ENCODE measurements around the gene PLEKHD1. TPM values are rescaled to one million over a fixed set of nuclear protein-coding genes. Genes with fewer than 3 reads are reported as not detected.

PLEKHD1 gene
- total RNA-seq, 1 donor = under 0.01 TPM

DNA sequence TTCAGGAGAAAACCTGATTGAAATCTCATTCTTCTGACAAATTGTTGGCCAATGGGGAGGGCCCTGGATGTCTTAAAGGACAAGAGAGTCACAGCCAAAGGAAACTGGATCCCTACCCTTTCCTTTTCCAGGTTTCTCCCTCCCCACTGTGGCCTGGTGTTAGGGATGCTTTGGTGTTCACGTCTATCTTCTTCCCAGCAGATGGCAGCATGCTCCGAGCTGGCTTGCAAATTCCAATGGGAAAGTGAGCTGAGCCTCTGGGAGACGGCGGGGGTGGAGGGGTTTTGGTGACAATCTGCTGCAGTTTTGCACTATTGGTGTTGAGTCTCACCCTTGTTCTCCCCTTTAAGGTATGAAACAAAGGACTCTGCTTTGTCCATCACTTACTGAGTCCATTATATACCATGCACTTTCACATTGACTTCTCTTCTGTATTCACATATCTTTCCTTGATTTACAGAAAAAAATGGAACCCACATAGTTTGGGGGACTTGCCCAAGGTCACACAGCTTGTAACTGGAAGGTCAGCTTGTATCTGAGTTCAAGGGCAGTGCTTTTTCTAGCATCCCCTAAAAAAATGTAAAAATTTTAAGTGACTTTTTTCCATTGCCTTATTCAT is 50.8 kb downstream of the PLEKHD1 start:
- no peaks in the 10 kb centered on the region for H3K36me3 ChIP-seq (ENCODE audit: insufficient read depth, low read length)
- H2AFZ ChIP-seq (ENCODE audit: low read length) = no peak overlapping the region
- H3K27ac ChIP-seq (ENCODE audit: low read depth, low read length) = no peak overlapping the region
- no peak overlapping the region for H3K4me3 ChIP-seq (ENCODE audit: insufficient read depth, low read length)
- peaks cover 11% of the 10 kb centered on the region for H3K27me3 ChIP-seq (ENCODE audit: insufficient read depth, low read length)
- no peaks in the 10 kb centered on the region for H3K4me1 ChIP-seq (ENCODE audit: insufficient read depth, low read length)
- TF ChIP-seq, protein P1, sequence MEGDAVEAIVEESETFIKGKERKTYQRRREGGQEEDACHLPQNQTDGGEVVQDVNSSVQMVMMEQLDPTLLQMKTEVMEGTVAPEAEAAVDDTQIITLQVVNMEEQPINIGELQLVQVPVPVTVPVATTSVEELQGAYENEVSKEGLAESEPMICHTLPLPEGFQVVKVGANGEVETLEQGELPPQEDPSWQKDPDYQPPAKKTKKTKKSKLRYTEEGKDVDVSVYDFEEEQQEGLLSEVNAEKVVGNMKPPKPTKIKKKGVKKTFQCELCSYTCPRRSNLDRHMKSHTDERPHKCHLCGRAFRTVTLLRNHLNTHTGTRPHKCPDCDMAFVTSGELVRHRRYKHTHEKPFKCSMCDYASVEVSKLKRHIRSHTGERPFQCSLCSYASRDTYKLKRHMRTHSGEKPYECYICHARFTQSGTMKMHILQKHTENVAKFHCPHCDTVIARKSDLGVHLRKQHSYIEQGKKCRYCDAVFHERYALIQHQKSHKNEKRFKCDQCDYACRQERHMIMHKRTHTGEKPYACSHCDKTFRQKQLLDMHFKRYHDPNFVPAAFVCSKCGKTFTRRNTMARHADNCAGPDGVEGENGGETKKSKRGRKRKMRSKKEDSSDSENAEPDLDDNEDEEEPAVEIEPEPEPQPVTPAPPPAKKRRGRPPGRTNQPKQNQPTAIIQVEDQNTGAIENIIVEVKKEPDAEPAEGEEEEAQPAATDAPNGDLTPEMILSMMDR (IDR thresholded peaks at IDR 0.05; ENCODE audit: extremely low read depth, low read depth, low read length) = peak; percentile 85
- no peaks in the 10 kb centered on the region for H3K79me2 ChIP-seq (ENCODE audit: insufficient read depth, low read length)
- no peaks in the 10 kb centered on the region for H4K20me1 ChIP-seq (ENCODE audit: insufficient read depth, low read length)
- DNase-seq (ENCODE audit: insufficient read length, low spot score, missing footprints) = peak; percentile 80
- H3K4me2 ChIP-seq (ENCODE audit: insufficient read depth, low read length) = no peak overlapping the region
- no peaks in the 10 kb centered on the region for H3K9me3 ChIP-seq (ENCODE audit: low read depth, low read length)

GRCh38 chr14:69536971-69537370 is 52.4 kb downstream of the PLEKHD1 start:
- Histone ChIP-seq H3K4me2 (ENCODE audit: insufficient read depth, low read length) (no peak overlapping the region), H4K20me1 (ENCODE audit: insufficient read depth, low read length) (no peaks in the 10 kb centered on the region), H3K4me1 (ENCODE audit: insufficient read depth, low read length) (no peaks in the 10 kb centered on the region), H3K4me3 (ENCODE audit: insufficient read depth, low read length) (no peak overlapping the region), H3K9me3 (ENCODE audit: low read depth, low read length) (no peaks in the 10 kb centered on the region), H2AFZ (ENCODE audit: low read length) (no peak overlapping the region), H3K27me3 (ENCODE audit: insufficient read depth, low read length) (peaks cover 10% of the 10 kb centered on the region), H3K79me2 (ENCODE audit: insufficient read depth, low read length) (no peaks in the 10 kb centered on the region), H3K27ac (ENCODE audit: low read depth, low read length) (no peak overlapping the region), H3K36me3 (ENCODE audit: insufficient read depth, low read length) (no peaks in the 10 kb centered on the region)
- TF ChIP-seq, protein P1 (IDR thresholded peaks at IDR 0.05; ENCODE audit: extremely low read depth, low read depth, low read length) = no peak
- DNase-seq (ENCODE audit: insufficient read length, low spot score, missing footprints) = no peak

DNA sequence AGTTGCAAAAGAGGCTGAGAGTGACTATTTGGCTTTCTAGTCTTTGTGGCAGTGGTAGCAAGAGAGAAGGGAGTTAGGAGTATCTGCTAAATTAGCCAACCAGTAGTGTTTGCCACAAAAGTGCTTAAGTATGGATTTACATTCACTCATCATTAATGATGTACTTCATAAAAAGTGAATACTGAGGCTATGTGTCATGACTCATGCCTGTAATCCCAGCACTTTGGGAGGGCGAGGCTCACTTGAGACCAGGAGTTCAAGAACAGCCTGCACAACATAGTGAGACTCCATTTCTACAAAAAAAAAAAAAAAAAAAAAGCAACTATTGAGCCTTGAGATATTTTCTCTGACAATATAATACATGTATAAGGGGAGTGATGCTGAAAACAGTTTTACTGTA is 53.4 kb downstream of the PLEKHD1 start:
- no peak for DNase-seq (ENCODE audit: insufficient read length, low spot score, missing footprints)
- TF ChIP-seq, protein P1 (IDR thresholded peaks at IDR 0.05; ENCODE audit: extremely low read depth, low read depth, low read length) = no peak
- H3K4me1 ChIP-seq (ENCODE audit: insufficient read depth, low read length) = no peaks in the 10 kb centered on the region
- H2AFZ ChIP-seq (ENCODE audit: low read length) = no peak overlapping the region
- peaks cover 10% of the 10 kb centered on the region for H3K27me3 ChIP-seq (ENCODE audit: insufficient read depth, low read length)
- H3K27ac ChIP-seq (ENCODE audit: low read depth, low read length) = no peak overlapping the region
- H3K4me3 ChIP-seq (ENCODE audit: insufficient read depth, low read length) = no peak overlapping the region
- H3K36me3 ChIP-seq (ENCODE audit: insufficient read depth, low read length) = no peaks in the 10 kb centered on the region
- H3K79me2 ChIP-seq (ENCODE audit: insufficient read depth, low read length) = no peaks in the 10 kb centered on the region
- H3K4me2 ChIP-seq (ENCODE audit: insufficient read depth, low read length) = no peak overlapping the region
- no peaks in the 10 kb centered on the region for H4K20me1 ChIP-seq (ENCODE audit: insufficient read depth, low read length)
- H3K9me3 ChIP-seq (ENCODE audit: low read depth, low read length) = no peaks in the 10 kb centered on the region

DNA sequence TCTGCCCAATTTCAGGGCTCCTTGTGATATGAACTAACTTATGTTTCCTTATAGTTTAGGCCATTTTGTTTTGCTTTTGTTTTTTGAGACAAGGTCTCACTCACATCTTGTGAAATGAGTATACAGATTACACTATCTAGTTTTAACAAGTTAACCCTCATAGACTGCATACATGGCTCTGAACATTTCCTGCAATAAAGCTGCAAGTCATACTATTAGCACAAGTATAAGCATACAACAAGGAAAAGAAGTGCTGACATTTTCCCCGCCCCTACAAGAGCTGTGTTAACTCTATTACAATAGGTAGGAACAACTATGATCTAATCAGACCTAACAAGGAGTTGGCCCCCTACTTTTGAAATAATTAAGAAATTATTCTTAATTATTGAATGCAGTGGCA is 54.2 kb downstream of the PLEKHD1 start:
- H3K9me3 ChIP-seq (ENCODE audit: low read depth, low read length) = no peaks in the 10 kb centered on the region
- no peak overlapping the region for H3K4me3 ChIP-seq (ENCODE audit: insufficient read depth, low read length)
- H3K79me2 ChIP-seq (ENCODE audit: insufficient read depth, low read length) = no peaks in the 10 kb centered on the region
- no peak overlapping the region for H3K27ac ChIP-seq (ENCODE audit: low read depth, low read length)
- DNase-seq (ENCODE audit: insufficient read length, low spot score, missing footprints) = no peak
- no peak overlapping the region for H3K4me2 ChIP-seq (ENCODE audit: insufficient read depth, low read length)
- H3K4me1 ChIP-seq (ENCODE audit: insufficient read depth, low read length) = peaks cover under 1% of the 10 kb centered on the region
- no peaks in the 10 kb centered on the region for H4K20me1 ChIP-seq (ENCODE audit: insufficient read depth, low read length)
- H3K36me3 ChIP-seq (ENCODE audit: insufficient read depth, low read length) = no peaks in the 10 kb centered on the region
- H2AFZ ChIP-seq (ENCODE audit: low read length) = no peak overlapping the region
- TF ChIP-seq, protein P1 (IDR thresholded peaks at IDR 0.05; ENCODE audit: extremely low read depth, low read depth, low read length) = no peak
- peaks cover 8% of the 10 kb centered on the region for H3K27me3 ChIP-seq (ENCODE audit: insufficient read depth, low read length)
